ENCODE results near the gene KIFC3.

- TF ChIP-seq EZH2 (IDR thresholded peaks at IDR 0.05; ENCODE audit: borderline replicate concordance, insufficient read depth, low read depth, low read length, poor library complexity, severe bottlenecking) (no peak), CTCF (IDR thresholded peaks at IDR 0.05) (no peak)
These were observed 7.4 kb downstream of the KIFC3 start for GRCh38 chr16:57794849-57795430.
